NCI-H460 (cell line): Measurements from ENCODE around the gene ATXN1. TPM values are rescaled to one million over a fixed set of nuclear protein-coding genes. Genes with fewer than 3 reads are reported as not detected.

Source experiments
- DNase-seq: peaks from one replicate; pipeline ENCODE4 v3.0.0-alpha.2; 2016; ENCODE audit warnings: low read depth; ENCODE audit errors: extremely low read depth
- total RNA-seq: library from RNA; depleted of rRNA; stranded (reverse); fragments of >200 nt; shearing (Covaris generic); gene quantifications from 2 replicates; pipeline ENCODE4 v1.2.3, GENCODE V29; 2014

Gene ATXN1
- total RNA-seq, 1 experiment from 2014 or later = 20.4 TPM

- no peak for DNase-seq
Measured at GRCh38 chr6:16783952-16784565, 22.8 kb upstream of the ATXN1 start.

GRCh38 chr6:16783509-16783908 is 22.2 kb upstream of the ATXN1 start:
- no peak for DNase-seq

GRCh38 chr6:16782278-16782677 is 21.0 kb upstream of the ATXN1 start:
- DNase-seq = no peak

- DNase-seq = no peak
Measured at GRCh38 chr6:16781348-16782169, 20.3 kb upstream of the ATXN1 start.

GRCh38 chr6:16778521-16778920 is 17.3 kb upstream of the ATXN1 start:
- no peak for DNase-seq

GRCh38 chr6:16777794-16778193 is 16.5 kb upstream of the ATXN1 start:
- DNase-seq = no peak

- DNase-seq = no peak
Measured at GRCh38 chr6:16776394-16777017, 15.2 kb upstream of the ATXN1 start.

GRCh38 chr6:16774437-16774836 is 13.2 kb upstream of the ATXN1 start:
- no peak for DNase-seq

- DNase-seq = no peak
Measured at GRCh38 chr6:16773362-16773761, 12.1 kb upstream of the ATXN1 start.

GRCh38 chr6:16770701-16771569 is 9.7 kb upstream of the ATXN1 start:
- peak; percentile 67 for DNase-seq

- DNase-seq = no peak
Measured at GRCh38 chr6:16769986-16770376, 8.7 kb upstream of the ATXN1 start.

- DNase-seq = peak; percentile 83
Measured at GRCh38 chr6:16769131-16769985, 8.1 kb upstream of the ATXN1 start.

GRCh38 chr6:16768477-16768830 is 7.2 kb upstream of the ATXN1 start:
- no peak for DNase-seq

GRCh38 chr6:16767765-16768476 is 6.7 kb upstream of the ATXN1 start:
- no peak for DNase-seq

- no peak for DNase-seq
Measured at GRCh38 chr6:16766836-16767745, 5.8 kb upstream of the ATXN1 start.

GRCh38 chr6:16766043-16766536 is 4.8 kb upstream of the ATXN1 start:
- DNase-seq = peak; percentile 60

GRCh38 chr6:16765235-16765634 is 4.0 kb upstream of the ATXN1 start:
- DNase-seq = no peak
